Stimulated activated CD4-positive, alpha-beta T cell treated with anti-CD3 and anti-CD28 coated beads, TNF-alpha, amount 100 ng/mL, for 48 hours (primary cell): ENCODE measurements around the gene RPL36.

Experiments used
- DNase-seq, 3 donors: peaks; one replicate each; pipeline ENCODE4 v3.0.0-alpha.2; 2020; ENCODE audit warnings: low read depth in 3 of 3

Gene RPL36

GRCh38 chr19:5690125-5690954 is at the start of gene RPL36:
TSS of gene RPL36 (plus strand) at chr19:5690295. CDS start at chr19:5690508, 213 bp downstream.
- DNase-seq, result peak; percentile 98 to 99 (median 98)

GRCh38 chr19:5641171-5641570 is 48.9 kb upstream of the RPL36 start:
- no peak for DNase-seq

DNA sequence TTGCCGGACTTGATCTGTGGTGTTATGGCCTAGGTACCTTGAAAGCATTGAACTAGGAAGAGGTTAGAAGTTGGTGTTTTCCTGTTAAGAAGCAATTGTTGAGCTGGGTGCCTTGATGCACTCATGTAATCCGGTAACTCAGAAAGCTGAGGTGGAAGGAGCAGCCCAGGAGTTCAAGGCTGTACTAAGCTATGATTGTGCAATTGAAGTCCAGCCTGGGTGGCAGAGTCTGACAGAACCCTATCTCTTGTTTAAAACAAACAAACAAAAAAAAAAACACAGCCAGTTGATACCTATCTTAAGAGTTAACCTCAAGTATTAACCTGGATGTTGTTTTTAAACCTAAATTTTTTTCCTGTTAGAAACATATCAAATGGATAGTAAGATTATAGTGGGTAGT is 47.9 kb upstream of the RPL36 start:
- DNase-seq, result no peak

DNA sequence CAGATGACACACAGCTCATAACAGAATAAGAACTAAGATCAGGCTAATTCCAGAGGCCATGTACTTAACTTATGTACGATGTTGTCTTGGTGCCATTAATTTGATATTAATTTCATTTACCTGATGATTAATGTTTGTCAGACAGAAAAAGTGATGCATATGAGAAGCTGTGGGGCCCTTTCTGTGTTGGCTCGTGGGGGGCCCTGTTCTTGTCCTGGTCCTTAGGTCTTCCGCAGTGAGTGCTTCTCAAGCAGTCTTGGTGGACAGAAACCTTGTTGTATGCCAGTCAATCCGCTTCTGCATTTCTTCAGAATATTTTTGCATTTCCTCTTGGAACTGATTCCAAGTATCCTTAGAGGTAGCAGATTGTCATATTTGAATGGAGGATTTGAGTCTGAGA is 47.0 kb upstream of the RPL36 start:
- no peak for DNase-seq

GRCh38 chr19:5644037-5644436 is 46.1 kb upstream of the RPL36 start:
- no peak for DNase-seq

DNA sequence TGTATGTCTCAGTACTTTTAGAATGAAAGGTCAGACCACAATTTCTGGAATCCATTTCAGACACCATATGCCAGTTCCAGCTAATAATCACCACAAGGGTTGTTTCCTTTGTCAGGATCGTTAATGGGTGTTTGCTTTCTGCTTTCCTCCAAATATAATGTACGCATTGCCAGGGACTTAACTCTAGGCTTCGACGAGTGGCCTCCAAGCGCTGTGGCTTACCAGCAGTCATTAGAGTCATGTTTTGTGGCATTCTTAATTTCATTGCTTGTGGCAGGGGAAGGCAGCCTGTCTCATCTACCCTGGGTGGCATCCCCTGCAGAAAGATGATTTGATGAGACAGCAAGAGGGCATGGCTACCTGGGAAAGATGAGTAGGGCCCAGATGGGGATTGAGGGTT is 44.7 kb upstream of the RPL36 start:
- no peak for DNase-seq

- no peak for DNase-seq
These were observed 43.4 kb upstream of the RPL36 start for GRCh38 chr19:5646703-5647102.

DNA sequence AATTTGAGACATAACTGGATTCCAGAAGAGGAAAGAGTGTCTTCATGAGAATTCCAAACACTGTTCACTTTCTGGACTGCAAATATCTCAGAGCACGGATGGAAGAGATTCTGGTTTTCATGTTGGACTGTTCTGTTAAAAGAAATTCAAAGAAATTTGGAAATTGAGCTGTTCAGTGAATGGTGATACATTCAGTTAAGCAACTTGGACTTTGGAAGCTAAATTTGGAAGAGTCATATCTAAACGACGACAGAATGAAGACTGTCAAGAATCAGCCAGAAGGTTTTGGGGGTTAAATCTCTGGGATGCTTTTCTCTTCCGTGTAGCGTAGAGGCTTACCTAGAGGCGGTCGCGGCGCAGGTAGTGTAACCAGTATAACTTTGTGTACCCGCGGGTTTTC is 41.6 kb upstream of the RPL36 start:
- DNase-seq, result no peak

GRCh38 chr19:5651361-5651760 is 38.7 kb upstream of the RPL36 start:
- no peak for DNase-seq

DNA sequence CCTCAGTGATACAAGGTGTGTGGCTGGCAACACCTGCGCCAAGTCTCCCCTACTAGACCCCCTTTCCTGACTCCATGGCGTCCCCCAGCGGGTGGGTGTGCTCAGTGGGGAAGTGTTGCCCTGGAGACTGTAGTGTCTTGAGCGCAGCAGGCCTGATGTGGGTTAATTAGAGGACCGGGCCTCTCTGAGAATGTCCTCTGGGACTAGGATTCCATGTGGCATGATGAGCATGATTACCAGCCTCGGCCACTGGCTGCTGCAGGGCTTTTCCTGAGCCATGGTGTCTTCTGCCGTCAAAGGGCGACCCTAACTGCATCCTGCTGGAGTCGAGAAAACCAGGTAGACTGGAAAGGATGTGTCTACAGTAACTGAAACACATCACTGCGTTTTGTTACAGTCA is 37.8 kb upstream of the RPL36 start:
- no peak for DNase-seq

GRCh38 chr19:5654931-5655330 is 35.2 kb upstream of the RPL36 start:
- no peak for DNase-seq

DNA sequence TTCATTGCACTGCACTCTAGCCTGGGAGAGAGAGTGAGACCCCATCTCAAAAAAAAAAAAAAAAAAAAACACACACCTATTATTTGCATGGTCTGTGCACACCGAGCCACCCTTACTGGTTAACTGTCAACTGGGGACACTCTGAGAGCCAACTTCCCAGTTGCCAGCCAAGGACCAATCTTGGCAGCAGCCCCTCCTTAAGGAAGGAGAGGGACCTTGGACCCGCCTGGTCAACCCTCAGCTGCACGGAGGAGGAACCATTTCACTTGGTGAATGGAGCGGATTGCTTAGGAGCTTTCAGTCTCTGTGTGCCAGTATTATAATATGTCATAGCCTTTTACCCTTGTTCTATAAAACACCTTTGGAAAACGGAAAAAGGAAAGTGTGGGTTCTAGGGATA is 34.7 kb upstream of the RPL36 start:
- DNase-seq, result no peak

GRCh38 chr19:5661483-5661882 is 28.6 kb upstream of the RPL36 start:
- DNase-seq, result no peak

- DNase-seq, result no peak
These were observed 26.2 kb upstream of the RPL36 start for GRCh38 chr19:5663904-5664303.

- no peak for DNase-seq
These were observed 25.6 kb upstream of the RPL36 start for GRCh38 chr19:5664515-5664914.

DNA sequence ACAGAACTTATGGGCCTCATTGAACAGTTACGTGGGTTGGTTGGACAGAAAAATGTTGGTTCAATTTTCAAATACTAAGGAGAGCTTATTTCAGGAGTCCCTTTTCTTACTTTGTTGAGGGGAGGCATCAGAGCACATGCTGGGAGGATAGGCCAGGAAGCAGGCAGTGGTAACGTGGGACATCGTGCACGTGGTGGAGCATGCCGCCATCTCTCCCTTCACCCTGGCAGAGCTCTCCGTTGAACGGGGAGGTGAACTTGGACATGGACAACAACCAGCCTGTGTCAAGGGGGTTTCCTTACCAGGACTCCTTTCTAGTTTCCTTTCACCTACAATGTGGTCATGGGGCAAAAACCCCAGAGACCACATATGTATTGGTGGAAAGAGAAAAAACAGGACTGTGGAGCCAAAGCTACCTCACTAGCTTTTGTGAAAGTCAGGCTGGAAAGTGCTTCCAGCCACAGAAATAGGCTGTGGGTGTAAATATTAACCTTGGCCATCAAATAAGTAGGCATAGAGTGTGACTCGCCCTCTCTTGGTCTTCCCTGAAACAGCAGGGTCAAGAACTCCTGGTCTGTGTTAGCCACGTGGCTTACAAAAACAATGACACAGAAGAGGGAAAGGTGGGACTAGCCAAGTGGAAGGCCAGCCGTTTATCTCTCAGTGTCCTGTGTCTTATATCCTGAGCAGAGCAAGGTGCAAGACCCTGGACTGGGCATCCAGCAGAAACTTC is 24.1 kb upstream of the RPL36 start:
- no peak for DNase-seq

DNA sequence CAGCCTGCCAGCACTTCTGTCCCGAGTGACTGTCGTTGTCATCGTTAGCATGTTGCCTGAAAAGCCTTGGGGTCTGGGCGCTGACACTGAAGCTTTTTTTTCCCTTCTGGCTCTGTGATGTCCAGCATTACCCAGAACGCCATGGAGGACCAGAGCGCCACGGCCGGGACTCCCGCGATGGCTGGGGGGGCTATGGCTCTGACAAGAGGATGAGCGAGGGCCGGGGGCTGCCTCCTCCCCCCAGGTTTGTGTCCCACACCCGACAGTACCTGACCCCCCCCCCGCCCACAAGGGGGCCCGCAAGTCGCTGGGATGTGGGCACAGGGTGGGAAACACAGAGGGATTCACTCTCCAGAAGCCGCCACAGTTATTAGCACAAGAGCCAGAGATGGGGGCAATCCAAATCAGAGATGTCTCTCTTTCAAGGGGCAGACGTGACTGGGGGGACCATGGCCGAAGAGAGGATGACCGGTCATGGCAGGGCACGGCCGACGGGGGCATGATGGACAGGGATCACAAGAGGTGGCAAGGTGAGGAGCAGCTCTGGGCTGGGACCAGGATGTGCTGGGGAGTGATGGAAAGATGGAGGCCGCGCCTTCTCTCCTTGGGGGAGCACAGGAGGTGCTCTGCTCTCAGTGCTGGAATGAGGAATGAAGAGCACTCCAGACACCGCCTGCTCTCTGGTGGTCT is 23.0 kb upstream of the RPL36 start:
- no peak for DNase-seq

DNA sequence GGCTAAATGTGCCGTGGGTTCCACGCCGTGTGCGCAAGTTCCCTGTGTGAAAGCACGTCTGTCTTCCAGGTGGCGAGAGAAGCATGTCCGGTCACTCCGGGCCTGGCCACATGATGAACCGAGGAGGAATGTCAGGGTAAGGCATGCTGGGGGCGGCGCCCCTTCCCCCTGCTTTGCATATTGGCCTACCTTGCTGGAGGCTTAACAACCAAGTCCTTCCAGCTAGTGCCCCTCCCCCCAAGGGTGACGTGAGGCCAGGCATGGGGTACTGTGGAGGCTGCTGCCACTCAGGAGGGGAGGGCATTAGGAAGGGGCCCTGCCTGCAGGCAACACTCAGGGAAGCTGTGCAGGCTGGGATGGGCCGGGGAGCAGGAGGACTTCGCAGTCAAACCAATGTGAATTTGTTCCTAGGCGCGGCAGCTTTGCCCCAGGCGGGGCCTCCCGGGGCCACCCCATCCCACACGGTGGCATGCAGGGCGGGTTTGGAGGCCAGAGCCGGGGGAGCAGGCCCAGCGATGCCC is 22.3 kb upstream of the RPL36 start:
- no peak for DNase-seq

DNA sequence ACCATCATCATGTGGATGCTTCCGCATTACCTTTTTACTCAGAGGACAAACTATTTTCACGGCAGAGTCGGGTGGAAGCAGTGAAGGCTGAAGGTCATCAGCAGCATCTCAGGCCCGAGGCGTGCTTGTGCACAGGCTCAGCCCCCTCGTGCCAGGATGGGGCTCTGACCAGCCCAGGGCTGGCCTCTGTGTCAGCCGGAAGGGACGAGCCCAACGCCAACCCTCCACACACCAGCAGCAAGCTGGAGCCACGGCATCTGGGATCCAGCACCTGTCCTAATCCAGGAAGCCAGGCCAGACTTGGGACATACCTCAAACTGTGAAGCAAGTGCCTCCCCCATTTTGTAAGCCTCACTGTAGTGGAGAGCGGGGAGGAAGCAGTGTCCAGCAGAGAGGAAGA is 20.9 kb upstream of the RPL36 start:
- DNase-seq, result no peak

GRCh38 chr19:5671600-5671999 is 18.5 kb upstream of the RPL36 start:
- DNase-seq, result no peak

- no peak for DNase-seq
These were observed 17.2 kb upstream of the RPL36 start for GRCh38 chr19:5672708-5673459.

DNA sequence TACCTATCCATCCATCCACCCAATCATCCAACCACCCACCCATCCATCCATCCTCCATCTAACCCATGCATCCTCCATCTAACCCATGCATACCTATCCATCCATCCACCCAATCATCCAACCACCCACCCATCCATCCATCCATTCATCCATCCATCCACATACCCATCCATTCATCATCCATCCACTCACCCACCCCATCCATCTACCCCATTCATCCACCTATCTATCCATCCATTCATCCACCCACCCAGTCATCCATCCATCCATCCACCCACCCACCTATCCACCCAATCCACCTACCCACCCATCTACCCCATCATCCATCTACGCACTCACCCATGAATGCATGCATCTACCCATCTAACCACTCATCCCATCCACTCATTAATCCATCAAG is 16.3 kb upstream of the RPL36 start:
- DNase-seq, result no peak
